ENCODE data around the gene TAPBP.

TAPBP gene

DNA sequence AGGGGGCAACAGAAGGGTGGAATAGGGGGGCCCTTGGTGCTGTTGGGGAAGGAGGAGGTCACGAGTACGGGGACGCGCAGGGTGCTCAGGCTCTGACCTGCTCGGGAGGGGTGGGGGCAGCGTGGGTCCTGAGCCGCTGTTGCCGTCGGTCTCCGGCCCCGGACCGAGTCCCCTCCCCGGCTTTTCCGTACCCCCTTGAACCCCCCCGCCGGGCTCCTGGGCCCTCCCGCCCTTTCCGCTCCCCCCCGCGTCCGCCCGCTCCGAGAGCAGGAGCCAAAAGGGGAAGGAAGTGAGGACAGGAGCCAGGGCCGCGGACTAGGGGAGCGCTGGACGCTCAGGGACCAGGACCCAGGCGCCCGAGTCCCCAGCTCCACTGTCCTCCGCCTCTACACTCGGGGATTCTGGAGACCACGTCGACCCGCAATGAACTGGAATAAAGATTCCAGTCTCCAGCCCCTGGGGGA lies 15.1 kb downstream of the TAPBP start, which contains the start of gene RGL2:
TSS of gene RGL2 (minus strand) at position 170 of the 464 bp plus-strand sequence. CDS start 332 bp downstream, outside the sequence.
- peak within 1 kb of the TSS; percentile 83 for H3K4me3 ChIP-seq (ENCODE audit: low read depth, low read length)
- no peak for TF ChIP-seq CTCF (IDR thresholded peaks at IDR 0.05; ENCODE audit: low read depth, low read length)

DNA sequence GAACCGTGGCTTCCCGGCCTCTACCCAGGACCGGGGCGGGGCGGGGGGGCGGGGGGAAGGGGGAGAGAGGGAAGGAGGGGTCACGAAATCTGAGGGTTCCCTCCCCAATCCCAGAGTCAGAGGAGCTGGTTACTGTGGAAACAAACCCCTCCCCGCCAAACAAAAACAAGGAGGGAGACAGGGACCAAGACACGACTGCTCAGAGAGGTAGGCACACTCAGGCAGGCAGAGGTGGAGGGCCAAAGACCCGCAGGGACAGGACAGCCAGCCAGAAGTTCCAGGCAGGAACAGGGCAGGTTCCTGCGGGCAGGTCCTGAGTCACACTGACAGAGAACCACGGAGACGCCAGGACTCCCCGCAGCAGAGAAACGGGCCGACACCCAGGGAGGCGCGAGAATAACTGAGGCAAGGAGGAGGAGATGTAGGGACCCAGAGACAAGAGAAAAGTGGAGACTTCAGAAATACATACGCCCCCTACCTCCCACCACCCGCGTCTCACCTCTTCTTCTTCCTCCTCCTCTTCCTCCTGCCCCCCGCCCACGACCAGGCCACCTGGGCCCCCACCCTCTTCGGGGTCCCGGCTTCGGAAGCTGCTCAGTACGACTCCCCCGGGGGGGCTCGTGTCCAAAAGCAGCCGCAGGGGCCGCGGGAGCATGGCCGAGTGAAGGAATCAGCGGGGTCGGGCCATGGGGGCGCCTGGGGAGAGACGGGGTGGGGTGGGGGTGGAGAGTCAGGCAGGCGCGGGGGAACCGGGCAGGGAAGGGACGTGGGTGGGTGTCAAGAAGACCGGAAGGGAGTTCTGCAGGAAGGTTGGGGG lies 15.7 kb downstream of the TAPBP start:
- no peak for TF ChIP-seq CTCF (IDR thresholded peaks at IDR 0.05; ENCODE audit: low read depth, low read length)
- peak overlapping the region; percentile 83 for H3K4me3 ChIP-seq (ENCODE audit: low read depth, low read length)

- TF ChIP-seq CTCF (IDR thresholded peaks at IDR 0.05; ENCODE audit: low read depth, low read length) = no peak
Observed at GRCh38 chr6:33297406-33297955, 16.4 kb downstream of the TAPBP start.

GRCh38 chr6:33296797-33297405 lies 17.0 kb downstream of the TAPBP start:
- TF ChIP-seq CTCF (IDR thresholded peaks at IDR 0.05; ENCODE audit: low read depth, low read length) = no peak
- no peak overlapping the region; the same call in 1 of the 2 replicates for H3K4me3 ChIP-seq (ENCODE audit: low read depth, low read length)

More at GRCh38 chr6:33297406-33297955, 16.4 kb downstream of the TAPBP start:
- H3K4me3 ChIP-seq (ENCODE audit: low read depth, low read length) = peak overlapping the region; percentile 83

DNA sequence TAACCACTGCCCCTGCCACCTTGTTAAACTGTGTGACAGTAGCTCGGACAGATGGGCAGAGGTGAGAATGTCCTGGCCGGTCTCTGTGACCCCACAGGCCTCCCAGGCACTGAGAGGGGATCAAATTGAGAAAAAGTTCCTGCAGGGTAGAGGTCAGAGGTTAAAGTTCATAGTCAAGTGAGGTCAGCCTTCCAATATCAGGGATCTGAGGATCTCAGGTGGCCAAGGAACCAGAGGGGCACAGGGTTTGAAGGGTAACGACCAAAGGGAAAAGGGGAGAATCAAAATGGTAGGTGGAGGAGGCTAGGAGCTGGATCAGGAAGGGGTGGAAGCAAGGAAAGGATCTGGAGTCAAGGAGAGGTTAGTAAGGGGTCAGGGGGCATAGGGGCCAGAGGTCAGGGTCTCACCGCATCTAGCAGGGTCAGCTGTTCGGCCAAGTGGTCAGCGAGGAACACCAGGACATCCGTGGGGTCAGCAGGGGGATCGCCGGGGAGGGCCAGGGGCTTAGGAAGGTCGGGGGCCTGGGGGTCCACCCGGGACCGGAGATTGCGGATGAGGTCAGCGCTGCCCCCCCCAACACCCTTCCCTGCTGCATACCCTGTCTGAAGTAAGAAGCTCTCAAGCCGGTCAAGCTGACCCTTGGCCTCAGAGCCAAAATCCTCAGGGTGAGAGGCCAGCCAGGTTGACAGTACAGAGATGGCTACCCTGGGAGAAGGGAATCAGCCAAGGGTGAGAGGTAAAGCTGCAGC lies 18.1 kb downstream of the TAPBP start:
- H3K4me3 ChIP-seq (ENCODE audit: low read depth, low read length) = no peak overlapping the region
- no peak for TF ChIP-seq CTCF (IDR thresholded peaks at IDR 0.05; ENCODE audit: low read depth, low read length)

DNA sequence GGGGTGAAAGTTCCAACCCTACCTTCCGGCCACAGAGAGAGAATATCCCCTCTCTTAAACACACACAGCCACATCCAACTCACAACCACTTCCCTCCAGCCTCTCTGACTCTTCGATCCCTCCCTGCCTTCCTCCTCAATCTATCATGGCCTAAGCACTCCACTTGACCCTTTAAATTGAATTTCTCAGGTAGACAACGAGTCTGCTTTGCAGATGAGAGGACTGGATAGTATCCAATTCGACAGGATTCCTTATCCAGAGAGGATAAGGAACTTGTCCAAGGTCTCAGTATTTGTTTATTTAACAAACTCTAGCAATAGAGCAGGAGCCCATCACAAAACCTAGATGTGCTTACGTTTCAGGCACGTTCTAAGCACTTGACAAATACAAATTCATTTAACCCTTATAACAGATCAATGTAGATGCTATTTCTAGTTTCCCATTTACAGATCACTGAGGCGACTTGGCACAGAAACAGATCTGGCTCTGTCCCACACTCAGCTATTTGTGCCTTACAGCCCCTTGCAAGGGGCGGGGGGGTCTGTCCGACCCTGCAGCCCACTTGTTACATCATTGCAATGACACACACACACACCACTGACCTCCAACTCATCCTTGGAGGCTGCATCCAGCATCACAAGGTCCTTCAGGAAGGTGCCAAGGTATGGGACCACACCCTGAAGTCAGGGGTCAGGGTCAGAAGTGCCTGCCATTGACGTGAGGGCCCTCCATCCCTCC lies 19.6 kb downstream of the TAPBP start:
- H3K4me3 ChIP-seq (ENCODE audit: low read depth, low read length) = no peak overlapping the region
- no peak for TF ChIP-seq CTCF (IDR thresholded peaks at IDR 0.05; ENCODE audit: low read depth, low read length)
